Activated T-helper 1 cell treated with anti-CD3 and anti-CD28 coated beads, Interleukin-2, amount 50 U/mL, for 16 hours (primary cell): Measurements from ENCODE around the gene FBXL5.

Experiments used
- DNase-seq, 2 donors: peaks; one replicate each; pipeline ENCODE4 v3.0.0-alpha.2; 2020; ENCODE audit warnings: low read depth in 1 of 2, low spot score in 1 of 2

FBXL5 gene

DNA sequence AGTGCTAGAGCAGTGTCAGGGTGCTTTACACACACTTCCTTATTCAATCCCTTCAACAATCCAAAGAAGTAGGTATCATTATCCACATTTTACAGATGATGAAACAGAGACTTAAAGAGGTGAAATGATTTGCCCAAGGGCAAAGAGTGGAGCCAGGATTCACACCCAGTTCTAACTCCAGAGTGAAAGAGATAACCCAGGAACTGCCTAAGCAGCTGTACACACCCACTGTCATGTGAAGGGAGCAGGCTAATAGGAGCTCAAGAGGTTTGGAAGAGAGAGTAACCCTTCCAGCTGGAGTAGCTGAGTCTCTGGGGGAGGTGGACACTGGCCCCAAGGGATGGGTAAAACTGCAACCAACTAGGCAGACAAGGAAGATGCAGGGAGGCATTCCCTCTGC, 92.5 kb downstream of the FBXL5 start:
- DNase-seq = no peak

- no peak for DNase-seq
Observed at GRCh38 chr4:15562114-15562513, 93.0 kb downstream of the FBXL5 start.

DNA sequence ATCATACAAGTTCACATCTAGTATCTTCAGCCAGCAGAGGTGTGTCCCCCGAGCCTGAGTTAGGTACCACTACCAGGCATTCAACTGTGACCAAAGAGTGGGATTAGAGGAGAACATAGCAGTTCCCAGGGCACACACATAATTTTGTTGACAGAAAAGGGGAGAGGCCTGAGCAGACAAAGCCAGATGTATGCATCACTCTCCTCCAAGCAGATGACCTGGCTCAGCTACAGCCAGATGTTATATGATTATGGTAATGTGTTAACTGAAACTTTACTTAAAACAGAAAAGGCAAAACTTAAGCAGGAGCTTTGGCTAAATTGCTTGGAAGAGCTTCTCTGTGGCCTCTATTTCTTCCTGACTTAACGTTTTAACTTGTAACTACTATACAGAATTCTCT, 96.6 kb downstream of the FBXL5 start:
- no peak for DNase-seq

GRCh38 chr4:15557786-15558550, 97.2 kb downstream of the FBXL5 start:
- DNase-seq = no peak

DNA sequence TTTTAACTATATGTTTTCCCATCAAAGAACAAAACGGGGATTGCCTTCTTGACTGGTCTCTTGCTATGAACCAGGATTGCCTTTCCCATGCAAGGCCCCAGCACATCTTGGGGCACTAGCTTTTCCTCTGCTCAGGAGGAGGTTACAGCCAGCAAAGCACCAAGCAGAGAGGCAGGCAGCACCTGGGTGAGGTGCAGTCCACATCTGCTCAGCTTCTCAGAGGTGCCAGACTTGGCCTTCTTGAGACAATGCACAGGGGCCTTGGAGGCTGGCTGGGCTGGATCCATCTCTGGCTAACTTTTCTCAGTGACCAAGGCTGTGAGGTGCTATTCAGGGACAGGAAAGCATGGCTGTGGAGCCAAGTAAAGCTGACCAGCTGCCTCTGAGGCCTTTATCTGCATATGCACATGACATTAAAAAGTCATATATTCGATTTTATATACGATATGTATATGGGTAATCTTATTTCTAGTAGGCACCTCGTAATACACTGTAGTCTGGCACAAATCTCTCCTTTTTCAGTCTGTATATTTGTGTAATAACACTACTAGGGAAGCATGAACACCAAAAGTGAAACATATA, 98.6 kb downstream of the FBXL5 start:
- no peak for DNase-seq
